Keratinocyte (primary cell): ENCODE data around the gene IFIH1. TPM values are rescaled to one million over a fixed set of nuclear protein-coding genes. Genes with fewer than 3 reads are reported as not detected.

Source experiments
- DNase-seq: peaks from one replicate; pipeline ENCODE4 v3.0.0-alpha.2; 2011; ENCODE audit warnings: low read depth, missing footprints, low spot score
- FAIRE-seq: peaks from 2 replicates; lab custom pipeline; 2011; peaks lifted over from hg19 to GRCh38; lab: Jason Lieb, UNC
- H2AFZ ChIP-seq: 2 replicates; pipeline ENCODE4 v1.6.0; 2012; ENCODE audit warnings: low read length, control low read depth, inconsistent platforms; ENCODE audit not compliant: control insufficient read depth
- H3K27ac ChIP-seq: 2 replicates; pipeline ENCODE4 v1.5.1; 2011; ENCODE audit warnings: low read length; ENCODE audit not compliant: control insufficient read depth, insufficient read depth
- H3K27me3 ChIP-seq: 3 replicates; pipeline ENCODE4 v1.6.0; 2011; ENCODE audit warnings: low read length; ENCODE audit not compliant: control insufficient read depth, insufficient read depth; ENCODE audit errors: extremely low read depth
- H3K36me3 ChIP-seq, 2 experiments: 2 replicates in 1 of 2; 3 replicates in 1 of 2; pipeline ENCODE4 v1.5.1; 2011; ENCODE audit warnings: low read length in 2 of 2, mild to moderate bottlenecking in 1 of 2; ENCODE audit not compliant: control insufficient read depth in 2 of 2, insufficient read depth in 2 of 2; ENCODE audit errors: extremely low read depth in 1 of 2
- H3K4me1 ChIP-seq: 3 replicates; pipeline ENCODE4 v1.5.1; 2011; ENCODE audit warnings: low read length; ENCODE audit not compliant: control insufficient read depth, insufficient read depth; ENCODE audit errors: extremely low read depth
- H3K4me2 ChIP-seq: 3 replicates; pipeline ENCODE4 v1.6.0; 2011; ENCODE audit warnings: low read depth, low read length; ENCODE audit not compliant: control insufficient read depth, insufficient read depth; ENCODE audit errors: extremely low read depth
- H3K4me3 ChIP-seq, 3 experiments: fragments of 200-600 bp in 1 of 3; sonication (generic) in 1 of 3; 2 replicates in 2 of 3; 3 replicates in 1 of 3; pipeline ENCODE4 v1.5.1; 2011 to 2016; ENCODE audit warnings: low read length in 3 of 3, mild to moderate bottlenecking in 3 of 3, control low read depth in 2 of 3, inconsistent platforms in 1 of 3, low read depth in 1 of 3, mixed read lengths in 1 of 3, mixed run types in 1 of 3, moderate library complexity in 1 of 3; ENCODE audit not compliant: control insufficient read depth in 2 of 3, insufficient read depth in 2 of 3; ENCODE audit errors: extremely low read depth in 1 of 3
- H3K79me2 ChIP-seq: 2 replicates; pipeline ENCODE4 v1.6.0; 2012; ENCODE audit warnings: low read length; ENCODE audit not compliant: control insufficient read depth, insufficient read depth
- H3K9ac ChIP-seq: 3 replicates; pipeline ENCODE4 v1.6.0; 2011; ENCODE audit warnings: low read length; ENCODE audit not compliant: control insufficient read depth, insufficient read depth; ENCODE audit errors: extremely low read depth
- H3K9me1 ChIP-seq: 3 replicates; pipeline ENCODE4 v1.6.0; 2011; ENCODE audit warnings: low read length; ENCODE audit not compliant: control insufficient read depth, insufficient read depth; ENCODE audit errors: extremely low read depth
- H3K9me3 ChIP-seq: 2 replicates; pipeline ENCODE4 v1.5.1; 2012; ENCODE audit warnings: low read depth, low read length; ENCODE audit not compliant: control insufficient read depth
- H4K20me1 ChIP-seq: 3 replicates; pipeline ENCODE4 v1.6.0; 2011; ENCODE audit warnings: low read length; ENCODE audit not compliant: control insufficient read depth, insufficient read depth; ENCODE audit errors: extremely low read depth
- EZH2 ChIP-seq: IDR thresholded peaks from one replicate; pipeline ENCODE4 v1.6.1; 2012; ENCODE audit warnings: inconsistent platforms, mild to moderate bottlenecking, low read length, moderate library complexity
- dilution Hi-C: fragments of 300-500 bp; cut with MboI; formaldehyde crosslinking; loops from one replicate; pipeline ENCODE4 v1.7.0; 2020; ENCODE audit warnings: low sequenced_read_pairs; ENCODE audit not compliant: extremely low pct_ligation_motif_present
- polyA minus RNA-seq, 3 experiments: library from RNA; depleted of rRNA, polyadenylated mRNA; stranded (reverse); fragments of >200 nt; gene quantifications; 1 replicate in 1 of 3; 2 replicates in 1 of 3; 3 replicates in 1 of 3; pipeline ENCODE4 v1.2.3, GENCODE V29; 2011
- polyA plus RNA-seq, 5 experiments: library from polyadenylated mRNA; depleted of rRNA in 3 of 5; stranded (reverse) in 3 of 5; stranded (forward) in 1 of 5; unstranded in 1 of 5; fragments of >200 nt; gene quantifications; 1 replicate in 1 of 5; 2 replicates in 3 of 5; 3 replicates in 1 of 5; pipeline versions ENCODE4 v1.2.1 to v1.2.3, GENCODE V29; 2011 to 2012; ENCODE audit warnings: missing spikeins in 2 of 5, low read depth in 1 of 5, low replicate concordance in 1 of 5
- TF ChIP-seq, protein P1 (sequence below), 3 experiments: IDR thresholded peaks in 1 of 3; conservative IDR thresholded peaks in 1 of 3; optimal IDR thresholded peaks in 1 of 3; 2 replicates in 2 of 3; 3 replicates in 1 of 3; pipeline versions ENCODE3 to v1.5.1; 2011; ENCODE audit warnings: low read length in 3 of 3, mild to moderate bottlenecking in 3 of 3, moderate library complexity in 2 of 3, control low read depth in 1 of 3, inconsistent platforms in 1 of 3; ENCODE audit not compliant: insufficient read depth in 2 of 3; ENCODE audit errors: extremely low read depth in 1 of 3

The IFIH1 gene
- polyA plus RNA-seq (10.0 to 18.5 TPM (median 17.7 TPM) in 3 replicates), polyA minus RNA-seq (4.7 to 11.2 TPM (median 10.6 TPM) in 3 replicates)
- polyA plus RNA-seq (2011; ENCODE audit: low read depth): 11.6 TPM
- polyA plus RNA-seq (2011; cell fraction: cytosol; rRNA removed): 9.2 and 17.3 TPM in 2 replicates
- polyA plus RNA-seq (2011; cell fraction: nucleus; rRNA removed): 18.6 and 32.3 TPM in 2 replicates
- 10.2 and 19.4 TPM in 2 replicates for polyA plus RNA-seq (2012; ENCODE audit: low replicate concordance)
- 5.0 TPM for polyA minus RNA-seq (2011; cell fraction: cytosol; rRNA and poly(A)+ RNA removed)
- 9.1 and 14.1 TPM in 2 replicates for polyA minus RNA-seq (2011; cell fraction: nucleus; rRNA and poly(A)+ RNA removed)

DNA sequence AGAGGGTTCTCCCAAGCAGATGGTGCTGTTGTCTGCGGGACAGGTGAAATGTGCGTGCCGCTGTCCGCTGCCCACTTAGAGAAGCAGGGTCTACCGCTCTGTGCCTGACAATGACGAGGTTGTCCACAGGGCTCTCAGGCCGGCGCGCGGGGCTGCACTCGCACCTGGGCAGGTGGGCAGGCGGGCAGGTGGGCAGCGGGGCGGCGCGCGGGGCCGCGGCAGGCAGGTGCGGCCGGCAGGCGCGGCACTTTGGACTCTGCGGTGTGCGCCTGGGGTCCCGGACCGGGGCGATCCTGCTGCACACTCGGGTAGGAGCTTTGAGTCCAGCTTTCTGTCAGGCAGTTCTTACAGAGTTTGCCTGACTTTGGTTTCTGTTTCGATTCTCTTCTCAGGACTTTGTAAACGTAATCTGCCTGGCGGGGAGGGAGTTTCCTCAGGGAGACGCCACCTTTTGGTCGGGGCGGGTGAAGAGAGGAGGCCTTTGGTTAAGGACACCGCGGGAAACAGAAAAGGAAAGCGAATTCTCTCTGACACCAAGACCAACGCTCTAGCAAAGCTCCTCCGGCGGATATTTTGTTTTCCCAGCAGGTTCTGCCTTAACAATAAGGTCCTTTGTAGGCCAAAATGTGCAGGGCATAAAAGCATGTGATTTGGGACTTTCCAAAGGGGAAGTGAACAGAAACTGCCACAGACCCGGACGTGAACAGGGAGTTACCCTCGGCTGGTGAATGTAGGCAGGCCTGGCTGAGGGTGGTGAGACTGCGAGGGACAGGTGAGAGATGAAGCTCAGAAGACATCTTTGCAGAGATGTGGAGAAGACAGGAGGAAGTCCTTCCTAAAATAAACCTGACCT is at the start of gene IFIH1:
IFIH1 (minus strand) TSS at position 357 of the 853 bp plus-strand sequence. CDS start 377 bp downstream, outside the sequence.
- Histone ChIP-seq H3K27ac (peak within 1 kb of the TSS; percentile 94), H3K79me2 (peaks cover 42% of the 10 kb centered on the region), H3K9me3 (no peaks in the 10 kb centered on the region), H3K36me3 (no peaks in the 10 kb centered on the region), H3K4me1 (peaks cover 13% of the 10 kb centered on the region), H3K4me3 (peak within 1 kb of the TSS; percentile 77 to 87 (median 80)), H3K9ac (peak within 1 kb of the TSS; percentile 90), H2AFZ (peak within 1 kb of the TSS; percentile 91), H4K20me1 (no peaks in the 10 kb centered on the region), H3K27me3 (no peaks in the 10 kb centered on the region), H3K4me2 (peak within 1 kb of the TSS; percentile 81), H3K9me1 (no peaks in the 10 kb centered on the region)
- TF ChIP-seq, protein P1, sequence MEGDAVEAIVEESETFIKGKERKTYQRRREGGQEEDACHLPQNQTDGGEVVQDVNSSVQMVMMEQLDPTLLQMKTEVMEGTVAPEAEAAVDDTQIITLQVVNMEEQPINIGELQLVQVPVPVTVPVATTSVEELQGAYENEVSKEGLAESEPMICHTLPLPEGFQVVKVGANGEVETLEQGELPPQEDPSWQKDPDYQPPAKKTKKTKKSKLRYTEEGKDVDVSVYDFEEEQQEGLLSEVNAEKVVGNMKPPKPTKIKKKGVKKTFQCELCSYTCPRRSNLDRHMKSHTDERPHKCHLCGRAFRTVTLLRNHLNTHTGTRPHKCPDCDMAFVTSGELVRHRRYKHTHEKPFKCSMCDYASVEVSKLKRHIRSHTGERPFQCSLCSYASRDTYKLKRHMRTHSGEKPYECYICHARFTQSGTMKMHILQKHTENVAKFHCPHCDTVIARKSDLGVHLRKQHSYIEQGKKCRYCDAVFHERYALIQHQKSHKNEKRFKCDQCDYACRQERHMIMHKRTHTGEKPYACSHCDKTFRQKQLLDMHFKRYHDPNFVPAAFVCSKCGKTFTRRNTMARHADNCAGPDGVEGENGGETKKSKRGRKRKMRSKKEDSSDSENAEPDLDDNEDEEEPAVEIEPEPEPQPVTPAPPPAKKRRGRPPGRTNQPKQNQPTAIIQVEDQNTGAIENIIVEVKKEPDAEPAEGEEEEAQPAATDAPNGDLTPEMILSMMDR (optimal IDR thresholded peaks at IDR 0.05 in 1 of 3, IDR thresholded peaks at IDR 0.05 in 1 of 3, conservative IDR thresholded peaks at IDR 0.05 in 1 of 3; ENCODE audit: extremely low read depth in 1 of 3, insufficient read depth in 2 of 3, low read length in 3 of 3): peak; percentile 20 to 48 (median 29)
- TF ChIP-seq EZH2: no peak
- FAIRE-seq (peak; percentile 75), DNase-seq (peak; percentile 5)
- dilution Hi-C loops: no loop called here

DNA sequence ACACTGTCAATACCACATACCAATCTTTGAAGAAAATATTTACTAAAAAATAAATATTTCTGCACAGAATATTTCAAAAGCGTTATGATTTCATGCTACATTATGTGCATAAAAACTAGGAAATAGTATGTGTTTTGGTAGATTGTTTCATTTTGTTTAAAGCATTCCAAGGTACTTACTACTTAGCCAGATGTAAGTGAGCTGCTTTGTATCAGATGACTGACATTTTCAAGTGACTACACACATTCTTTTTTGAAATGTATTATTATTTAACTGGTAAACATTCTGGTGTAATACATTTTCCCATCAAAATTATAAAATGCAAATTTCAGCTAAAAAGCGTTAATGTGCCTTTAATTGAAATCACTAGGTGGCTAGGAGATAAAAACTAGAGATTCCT is 46.9 kb upstream of the IFIH1 start:
- dilution Hi-C loops: no loop called here
- FAIRE-seq: no peak

More for the DNA sequence above, 46.9 kb upstream of the IFIH1 start:
- no peaks in the 10 kb centered on the region for H3K4me1 ChIP-seq
- H3K9me3 ChIP-seq: no peaks in the 10 kb centered on the region
- no peak overlapping the region for H3K27ac ChIP-seq
- H3K36me3 ChIP-seq: no peaks in the 10 kb centered on the region
- no peaks in the 10 kb centered on the region for H3K79me2 ChIP-seq
- no peak for DNase-seq
- no peak overlapping the region for H3K4me3 ChIP-seq
- no peak for TF ChIP-seq EZH2
- TF ChIP-seq, protein P1 (optimal IDR thresholded peaks at IDR 0.05 in 1 of 3, IDR thresholded peaks at IDR 0.05 in 1 of 3, conservative IDR thresholded peaks at IDR 0.05 in 1 of 3; ENCODE audit: extremely low read depth in 1 of 3, insufficient read depth in 2 of 3, low read length in 3 of 3): no peak
- H3K4me2 ChIP-seq: no peak overlapping the region
- no peaks in the 10 kb centered on the region for H3K27me3 ChIP-seq
- no peak overlapping the region for H3K9ac ChIP-seq
- H3K9me1 ChIP-seq: no peaks in the 10 kb centered on the region
- H2AFZ ChIP-seq: no peak overlapping the region
- no peaks in the 10 kb centered on the region for H4K20me1 ChIP-seq
